AG08395 (cell line): Measurements from ENCODE around the gene RASEF.
"Not testable (repeated sequence)": the region's sequence is repeated elsewhere in the genome, so short reads cannot be mapped to it uniquely, and the experiment has no call there.

Experiments
- DNase-seq: peaks from one replicate; pipeline ENCODE4 v3.0.0; 2012; ENCODE audit warnings: mixed read lengths, low spot score

RASEF gene

DNA sequence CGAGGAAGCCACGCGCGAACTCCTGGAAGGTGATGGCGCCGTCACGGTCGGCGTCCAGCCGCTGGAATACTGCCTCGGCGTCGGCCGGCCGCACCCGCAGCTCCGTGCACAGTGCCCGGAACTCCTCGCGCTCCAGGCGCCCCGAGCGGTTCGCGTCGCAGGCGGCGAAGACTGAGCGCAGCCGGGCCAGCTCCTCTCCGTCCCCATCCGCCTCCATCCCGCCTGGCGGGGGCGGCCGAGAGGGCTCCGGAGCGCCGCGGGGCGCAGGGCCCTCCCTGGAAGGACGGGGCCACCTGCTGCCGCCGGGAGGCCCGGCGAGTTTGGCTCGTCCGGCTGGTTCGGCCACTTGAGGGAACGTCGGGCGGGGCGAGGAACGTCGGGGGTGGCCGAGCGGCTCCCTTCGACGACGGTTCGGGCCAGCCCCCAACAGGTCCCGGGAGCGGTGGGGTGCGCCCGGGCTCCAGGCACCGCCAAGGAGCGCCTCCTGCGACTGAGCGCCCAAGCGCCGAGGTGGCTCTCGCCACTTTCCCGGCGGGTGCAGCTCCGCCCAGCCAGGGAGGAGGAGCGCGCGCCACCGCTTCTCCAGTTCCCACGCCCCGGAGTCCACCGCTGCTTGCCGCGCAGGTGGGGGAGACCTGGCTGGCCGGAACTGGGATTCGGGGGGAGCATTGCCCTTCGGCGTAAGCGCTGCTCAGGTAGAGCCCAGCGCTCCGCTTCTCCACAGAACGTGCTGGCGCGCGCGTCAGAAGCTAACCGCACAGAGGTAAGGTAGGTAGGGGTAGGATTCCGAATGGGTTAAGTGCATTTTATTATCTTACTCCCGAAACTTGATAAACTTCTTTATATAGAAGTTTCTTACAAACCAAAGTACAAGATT, at the start of gene RASEF:
TSS of gene RASEF (minus strand) at position 492 of the 877 bp plus-strand sequence. CDS start at position 217, 275 bp downstream.
- DNase-seq: peak; percentile 27

DNA sequence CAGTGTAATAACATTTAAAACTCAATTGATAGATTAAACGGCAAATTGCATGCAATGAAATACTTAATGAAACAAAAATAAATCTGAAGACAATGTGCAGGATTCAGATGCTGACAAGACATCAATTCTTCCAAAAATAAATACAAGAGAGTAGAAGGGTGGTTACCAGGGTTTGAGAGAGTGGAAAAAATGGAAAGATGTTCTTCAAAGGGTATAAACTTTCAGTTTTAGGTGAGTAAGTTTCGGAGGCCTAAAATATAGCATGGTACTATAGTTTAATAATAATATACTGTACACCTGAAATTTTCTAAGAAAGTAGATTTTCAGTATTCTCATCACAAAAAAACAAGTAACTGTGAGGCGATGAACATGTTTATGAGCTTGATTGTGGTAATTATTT, 48.2 kb upstream of the RASEF start:
- no peak for DNase-seq

DNA sequence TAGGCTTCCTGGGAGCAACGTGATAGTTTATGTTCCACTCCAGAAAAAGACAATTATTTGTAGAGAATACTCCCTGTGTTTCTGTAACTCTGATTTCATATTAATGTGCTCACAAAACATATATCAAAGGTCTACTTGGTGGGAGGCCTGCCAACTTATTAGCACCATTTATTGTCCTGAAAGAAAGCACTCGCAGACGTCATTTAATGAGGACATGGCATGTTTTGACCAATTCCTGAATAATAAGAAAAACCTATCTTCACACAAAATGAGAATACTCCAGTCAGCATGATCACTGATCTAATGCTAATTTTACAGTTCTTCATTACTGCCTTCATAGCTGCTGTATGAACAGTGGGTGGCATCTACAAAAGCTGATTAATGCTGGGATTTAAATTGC, 46.4 kb upstream of the RASEF start:
- DNase-seq: no peak

DNA sequence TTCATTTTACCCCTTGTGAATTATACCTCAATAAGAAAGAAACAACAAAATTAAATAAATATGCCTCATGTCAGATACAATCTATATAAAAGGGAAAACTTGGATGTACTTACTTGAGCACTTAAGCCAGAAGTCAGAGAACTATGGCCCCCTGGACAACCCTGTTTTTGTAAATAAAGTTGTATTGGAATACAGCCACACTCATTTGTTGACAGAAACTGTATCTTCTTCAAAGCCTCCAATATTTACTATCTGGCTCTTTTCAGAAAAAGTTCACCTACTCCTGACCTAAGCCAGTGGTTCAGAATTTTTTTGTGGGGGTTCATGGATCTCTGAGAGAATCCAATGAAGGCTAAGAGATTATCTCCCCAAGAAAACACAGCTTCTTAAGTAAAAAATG, 45.3 kb upstream of the RASEF start:
- no peak for DNase-seq

DNA sequence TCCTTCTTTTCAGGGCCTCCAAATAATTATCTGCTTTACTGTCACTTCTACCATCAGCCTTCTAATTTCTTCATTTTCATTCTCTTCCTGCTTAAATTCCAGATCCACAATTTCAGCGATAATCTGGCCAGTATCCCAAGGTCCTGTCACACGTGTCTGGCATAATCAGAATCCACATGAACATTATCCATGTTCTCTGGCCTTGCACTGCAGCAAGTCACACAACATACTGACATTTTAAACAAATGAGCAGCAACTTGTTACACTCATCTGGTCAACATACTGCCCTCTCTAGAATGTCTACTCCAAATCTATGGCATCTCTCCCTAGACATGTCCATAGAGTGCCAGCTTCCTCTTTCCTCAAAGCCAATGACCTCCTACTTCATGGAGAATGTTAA, 43.8 kb upstream of the RASEF start:
- DNase-seq: no peak

DNA sequence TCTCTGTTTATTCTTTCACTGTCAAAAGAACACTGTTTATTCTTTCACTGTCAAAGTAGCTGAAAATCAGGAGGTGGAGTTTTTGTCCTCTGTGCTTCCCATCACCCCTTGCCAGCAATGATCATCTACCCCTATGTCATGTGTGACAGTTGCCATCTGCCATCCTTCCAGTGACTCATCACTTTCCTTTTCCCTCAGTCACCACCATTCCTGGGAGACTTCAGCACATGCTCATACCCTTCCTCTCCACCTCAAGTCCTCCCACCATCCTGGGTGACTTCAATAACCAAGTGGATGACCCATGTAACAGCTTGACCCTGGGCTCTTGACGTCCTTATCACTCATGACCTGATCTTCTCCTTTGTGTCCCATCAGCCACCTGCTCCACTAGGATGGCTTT, 43.3 kb upstream of the RASEF start:
- no peak for DNase-seq

DNA sequence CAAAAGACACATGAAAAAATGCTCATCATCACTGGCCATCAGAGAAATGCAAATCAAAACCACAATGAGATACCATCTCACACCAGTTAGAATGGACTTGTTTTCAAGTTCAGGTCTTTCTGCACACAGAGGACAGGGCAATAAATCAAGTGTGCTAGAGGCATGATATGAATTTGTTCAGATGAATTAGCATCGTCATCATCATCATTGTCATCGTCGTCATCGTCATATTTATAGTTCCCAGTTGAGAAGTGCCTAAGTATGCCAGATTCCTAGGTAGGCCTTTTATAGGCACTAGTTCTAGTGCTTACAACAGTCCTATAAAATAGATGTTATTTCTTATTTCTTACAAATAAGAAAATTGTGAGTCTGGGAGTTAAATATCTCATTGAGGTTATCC, 34.7 kb upstream of the RASEF start:
- no peak for DNase-seq

DNA sequence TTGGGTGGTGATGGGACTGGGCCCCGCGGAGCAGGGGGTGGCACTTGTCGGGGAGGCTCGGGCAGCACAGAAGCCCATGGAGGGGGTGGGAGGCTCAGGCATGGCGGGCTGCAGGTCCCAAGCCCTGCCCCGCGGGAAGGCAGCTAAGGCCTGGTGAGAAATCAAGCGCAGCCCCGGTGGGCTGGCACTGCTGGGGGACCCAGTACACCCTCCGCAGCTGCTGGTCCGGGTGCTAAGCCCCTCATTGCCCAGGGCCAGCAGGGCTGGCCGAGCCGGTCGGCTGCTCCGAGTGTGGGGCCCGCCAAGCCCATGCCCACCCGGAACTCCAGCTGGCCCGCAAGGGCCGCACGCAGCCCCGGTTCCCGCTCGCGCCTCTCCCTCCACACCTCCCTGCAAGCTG, 30.4 kb upstream of the RASEF start:
- not testable (repeated sequence) for DNase-seq

DNA sequence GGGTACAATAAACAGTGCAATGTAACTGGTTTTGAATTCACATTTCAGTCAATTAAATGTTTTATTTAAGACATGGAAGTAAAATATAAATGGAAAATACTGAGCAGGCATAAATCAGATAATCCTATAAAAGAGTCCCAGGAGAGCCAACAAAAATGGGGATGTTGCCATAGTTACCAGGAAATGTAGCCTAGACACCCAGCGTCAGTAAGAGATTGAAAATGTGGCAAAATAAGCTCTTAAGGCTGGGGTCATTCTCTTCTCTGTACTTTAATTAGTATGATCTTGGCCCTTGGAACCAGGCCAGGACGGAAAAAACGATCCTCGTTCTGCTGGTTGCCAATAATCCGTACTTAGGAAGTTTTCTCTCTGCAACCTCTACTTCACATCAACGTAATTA, 18.9 kb upstream of the RASEF start:
- no peak for DNase-seq

DNA sequence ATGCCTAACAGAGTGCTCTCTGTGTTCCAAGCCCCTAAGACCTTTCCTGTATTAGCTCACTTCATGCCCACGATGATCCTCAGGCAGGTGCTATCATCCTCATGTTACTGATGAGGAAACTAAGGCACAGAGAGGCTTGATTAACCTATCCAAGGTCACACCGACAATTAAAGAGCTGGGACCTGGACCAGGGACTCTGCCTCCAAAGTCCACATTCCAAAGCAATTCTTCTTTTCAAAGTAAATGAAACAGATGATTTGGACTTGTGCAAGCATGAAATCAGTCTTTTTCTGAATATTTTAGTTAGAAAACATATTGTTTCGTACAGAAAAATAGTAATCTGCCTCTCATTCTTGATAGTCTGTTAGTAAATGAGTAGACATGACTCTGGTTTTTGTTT, 18.1 kb upstream of the RASEF start:
- DNase-seq: no peak

DNA sequence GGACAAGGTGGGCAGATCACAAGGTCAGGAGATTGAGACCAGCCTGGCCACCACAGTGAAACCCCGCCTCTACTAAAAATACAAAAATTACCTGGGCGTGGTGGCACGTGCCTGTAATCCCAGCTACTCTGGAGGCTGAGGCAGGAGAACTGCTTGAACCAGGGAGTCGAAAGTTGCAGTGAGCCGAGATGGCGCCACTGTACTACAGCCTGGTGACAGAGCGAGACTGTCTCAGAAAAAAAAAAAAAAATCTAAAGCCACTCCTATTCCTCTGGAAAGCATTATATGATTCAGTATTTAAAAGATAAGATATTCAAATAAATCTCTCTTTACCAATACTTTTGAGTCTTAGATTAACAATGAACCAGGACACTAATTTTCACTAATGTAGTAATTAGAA, 13.0 kb upstream of the RASEF start:
- DNase-seq: not testable (repeated sequence)

DNA sequence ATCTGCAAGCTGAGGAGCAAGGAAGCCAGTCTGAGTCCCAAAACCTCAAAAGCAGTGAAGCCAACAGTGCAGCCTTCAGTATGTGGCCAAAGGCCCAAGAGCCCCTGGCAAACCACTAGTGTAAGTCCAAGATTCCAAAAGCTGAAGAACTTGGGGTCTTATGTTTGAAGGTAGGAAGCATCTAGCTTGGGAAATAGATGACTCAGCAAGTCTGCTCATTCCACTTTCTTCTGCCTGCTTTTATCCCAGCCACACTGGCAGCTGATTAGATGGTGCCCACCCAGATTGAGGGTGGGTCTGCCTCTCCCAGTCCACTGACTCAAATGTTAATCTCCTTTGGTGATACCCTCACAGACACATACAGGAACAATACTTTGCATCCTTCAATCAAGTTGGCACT, 9.6 kb upstream of the RASEF start:
- DNase-seq: not testable (repeated sequence)

DNA sequence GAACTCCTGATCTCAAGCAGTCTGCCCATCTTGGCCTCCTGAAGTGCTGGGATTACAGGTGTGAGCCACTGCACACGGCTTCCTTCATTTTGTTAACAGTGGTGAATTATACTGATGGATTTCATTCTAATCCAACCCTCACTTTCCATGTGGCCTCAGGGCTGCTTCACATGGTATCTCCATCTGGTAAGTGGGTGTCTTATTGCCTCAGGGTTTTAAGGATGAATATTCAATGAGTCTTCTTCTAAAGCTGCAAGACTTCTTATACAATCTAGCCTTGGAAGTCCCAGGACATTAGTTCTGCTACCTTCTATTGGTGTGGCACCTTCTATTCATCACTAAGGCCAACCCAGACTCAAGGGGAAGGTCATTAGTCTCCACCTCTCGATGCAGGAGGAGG, 8.7 kb upstream of the RASEF start:
- no peak for DNase-seq

DNA sequence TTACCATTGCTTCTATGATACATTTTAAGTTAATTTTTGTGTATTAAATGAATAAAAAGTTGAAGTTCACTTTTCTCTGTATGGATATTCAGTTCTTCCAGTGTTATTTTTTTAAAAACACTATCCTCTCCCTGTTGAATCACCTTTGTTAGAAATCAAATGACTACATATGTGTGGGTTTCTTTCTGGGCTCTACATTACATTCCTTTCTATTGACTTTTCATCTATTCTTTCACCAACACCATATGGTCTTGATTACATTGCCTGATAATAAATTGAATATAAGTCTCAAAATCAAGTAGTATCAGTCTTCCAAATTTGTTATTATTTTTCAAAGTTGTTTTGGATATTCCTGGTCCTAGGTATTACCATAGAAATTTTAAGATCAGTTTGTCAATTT, 7.3 kb upstream of the RASEF start:
- DNase-seq: peak; percentile 65

DNA sequence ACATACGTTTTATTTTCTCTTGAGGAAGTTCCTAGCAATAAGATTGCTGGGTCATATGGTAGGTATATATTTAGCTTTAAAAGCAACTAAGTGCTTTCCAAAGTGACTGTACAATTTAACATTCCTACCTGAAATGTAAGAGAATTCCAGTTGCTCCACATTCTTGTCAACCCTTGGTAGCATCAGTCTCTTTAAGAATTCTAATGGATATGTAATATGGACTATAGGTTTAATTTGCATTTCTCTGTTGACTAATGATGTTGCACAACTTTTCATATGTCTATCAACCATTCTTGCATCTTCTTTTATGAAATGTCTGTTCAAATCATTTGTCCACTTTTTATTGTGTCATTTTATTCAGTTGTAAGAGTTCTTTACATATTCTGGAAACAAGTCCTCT, 6.7 kb upstream of the RASEF start:
- DNase-seq: no peak

DNA sequence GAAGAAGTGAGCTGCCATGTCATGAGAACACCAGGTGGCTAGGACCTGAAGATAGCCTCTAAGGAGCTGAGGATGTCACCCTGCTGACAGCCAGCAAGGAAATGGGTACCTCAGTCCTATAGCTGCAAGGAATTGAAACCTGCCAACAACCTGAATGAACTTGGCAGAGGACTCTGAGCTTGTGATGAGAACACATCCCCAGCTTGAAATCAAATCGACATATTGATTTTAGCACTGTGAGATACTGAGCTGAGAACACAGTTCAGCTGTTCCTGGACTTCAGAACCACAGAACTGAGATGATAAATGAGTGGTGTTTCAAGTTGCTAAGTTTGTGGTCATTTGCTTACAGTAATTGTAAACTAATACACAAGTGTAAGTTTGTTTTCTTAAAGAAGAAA, 5.5 kb upstream of the RASEF start:
- DNase-seq: no peak

DNA sequence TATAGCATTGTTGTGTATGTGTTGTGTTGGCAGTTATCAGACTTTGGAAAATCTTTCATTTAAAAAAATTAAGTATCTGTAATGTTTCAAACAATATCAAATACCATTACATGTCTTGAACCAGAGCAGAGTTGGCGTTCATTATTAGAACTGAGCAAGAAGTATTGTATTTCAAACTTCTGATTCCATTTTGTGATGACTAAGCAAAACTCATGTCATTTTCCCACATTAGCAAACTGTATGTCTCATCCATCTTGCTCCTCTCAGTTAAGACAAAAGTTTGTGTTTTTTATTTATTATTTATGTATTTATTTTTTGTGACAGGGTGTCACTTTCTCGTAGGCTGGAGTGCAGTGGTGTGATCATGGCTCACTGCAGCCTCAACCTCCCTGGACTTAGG, 4.6 kb upstream of the RASEF start:
- DNase-seq: no peak

DNA sequence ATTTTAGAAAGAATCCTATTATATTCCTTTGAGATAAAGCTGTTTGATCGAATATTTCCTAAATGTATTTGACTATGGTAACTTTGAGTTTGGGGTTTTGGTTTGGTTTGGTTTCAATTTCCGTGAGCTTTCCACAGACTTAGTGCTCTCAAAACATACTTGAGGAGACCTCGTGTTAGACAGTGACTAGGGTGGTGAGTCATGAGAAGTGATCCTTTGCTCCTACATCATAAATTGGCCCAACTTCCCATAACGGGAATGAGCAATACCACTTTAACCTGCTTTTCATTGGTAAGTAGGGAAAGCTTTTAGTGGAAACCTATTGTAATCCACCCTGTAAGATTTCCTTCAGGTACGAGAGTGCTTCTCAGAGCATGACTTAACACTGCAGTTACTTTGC, 3.8 kb upstream of the RASEF start:
- peak; percentile 90 for DNase-seq

DNA sequence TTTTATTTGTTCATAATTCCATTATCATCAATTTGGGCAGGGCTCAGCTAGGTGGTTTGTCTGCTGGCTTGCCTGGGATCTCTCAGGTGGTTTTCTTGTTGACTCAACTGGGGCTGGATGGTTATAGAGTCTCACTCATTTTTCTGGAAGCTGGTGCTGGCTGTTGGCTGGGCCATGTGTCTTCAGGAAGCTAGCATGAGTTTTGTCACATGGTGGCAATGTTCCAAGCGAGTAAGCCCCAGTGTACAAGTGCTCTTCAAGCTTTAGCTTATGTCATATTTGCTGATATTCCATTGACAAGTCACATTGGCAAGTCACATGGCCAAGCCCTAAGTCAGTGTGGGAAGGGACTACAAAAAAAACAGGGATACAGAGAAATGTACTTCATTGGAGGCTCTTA, 2.3 kb upstream of the RASEF start:
- no peak for DNase-seq

DNA sequence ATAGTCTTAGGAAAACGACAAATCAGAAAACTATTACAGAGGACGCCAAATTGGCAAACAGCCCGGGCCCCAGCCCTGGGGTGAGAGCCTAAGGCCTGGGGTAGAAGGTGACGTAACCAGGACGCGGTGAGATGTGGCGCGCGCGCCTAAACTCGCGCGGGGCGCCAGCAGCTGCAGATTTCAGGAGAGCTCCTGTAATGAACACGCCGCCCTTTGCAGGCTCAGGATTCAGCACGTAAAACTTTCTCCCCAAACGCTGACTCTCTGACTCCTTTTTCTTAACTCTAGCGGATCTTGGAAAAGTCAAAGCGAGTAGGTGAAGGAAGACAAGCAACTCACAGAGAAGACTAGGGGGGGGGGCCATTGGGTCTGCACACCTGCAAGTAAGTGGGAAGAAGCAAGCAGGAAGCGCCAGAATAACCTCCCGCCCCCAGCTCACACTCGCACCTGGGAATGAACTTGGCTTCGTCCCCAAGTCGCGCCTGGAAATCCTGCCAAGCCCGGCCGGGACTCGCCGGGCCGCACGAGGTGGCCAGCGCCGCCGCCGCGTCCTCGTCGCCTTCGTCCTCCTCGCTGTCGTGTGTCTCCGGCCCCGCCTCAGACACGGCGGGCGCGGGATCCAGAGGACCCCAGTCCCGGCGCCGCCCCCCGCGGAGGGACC, 822 bp downstream of the RASEF start:
- DNase-seq: no peak

DNA sequence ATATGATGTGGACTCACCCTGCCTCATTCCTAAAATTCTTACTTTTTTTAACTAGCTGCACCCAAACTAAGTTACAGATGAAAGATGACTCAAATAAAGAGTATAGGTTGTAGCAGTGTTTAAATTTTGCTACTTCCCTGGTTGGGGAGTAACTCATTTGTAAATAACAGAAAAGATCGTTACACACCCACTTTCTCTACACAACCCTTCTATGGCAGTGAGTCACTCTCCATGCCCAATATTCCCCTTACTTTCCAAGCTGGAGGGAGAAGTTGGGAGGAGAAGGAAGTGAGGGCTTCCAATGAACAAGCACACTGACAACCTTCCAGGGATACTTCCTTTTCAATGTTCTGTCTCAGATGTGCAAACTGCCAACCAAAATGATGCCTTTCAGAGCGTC, 1.9 kb downstream of the RASEF start:
- no peak for DNase-seq

DNA sequence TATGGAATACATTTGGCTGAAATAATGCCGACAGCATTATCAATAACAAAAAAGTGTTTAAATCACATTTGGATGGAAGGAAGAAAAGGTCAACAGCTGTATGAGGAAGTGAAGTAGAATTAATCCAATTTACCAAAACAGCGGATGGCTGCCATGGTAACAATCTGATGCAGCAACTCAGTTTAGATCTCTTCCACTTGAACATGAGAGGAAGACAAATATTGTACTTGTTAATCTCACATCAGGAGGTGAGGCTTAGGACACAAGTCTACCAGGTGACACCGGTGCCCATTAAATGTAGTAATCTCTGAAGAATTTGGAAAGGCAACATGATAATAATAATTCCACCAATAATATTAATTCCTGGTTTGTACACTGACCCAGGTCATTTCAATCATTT, 2.4 kb downstream of the RASEF start:
- DNase-seq: no peak

DNA sequence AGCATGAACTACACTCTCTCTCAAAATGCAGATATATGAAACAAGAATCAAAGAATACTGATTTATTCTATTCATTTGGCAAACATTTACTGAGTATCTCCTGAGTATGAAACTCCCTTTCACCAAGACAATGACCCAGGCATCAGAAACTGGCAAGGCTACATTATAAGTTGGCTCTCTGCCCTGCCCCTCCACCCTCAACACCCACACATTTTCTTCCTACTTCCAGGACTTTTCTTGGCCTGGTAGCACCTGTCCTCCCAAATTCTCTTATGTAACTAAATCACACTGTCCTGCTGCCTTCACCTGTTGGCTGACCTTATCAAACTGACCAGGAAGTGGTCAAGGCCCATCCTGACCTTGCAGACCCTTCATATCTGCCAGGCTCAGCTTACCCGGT, 3.5 kb downstream of the RASEF start:
- DNase-seq: no peak

DNA sequence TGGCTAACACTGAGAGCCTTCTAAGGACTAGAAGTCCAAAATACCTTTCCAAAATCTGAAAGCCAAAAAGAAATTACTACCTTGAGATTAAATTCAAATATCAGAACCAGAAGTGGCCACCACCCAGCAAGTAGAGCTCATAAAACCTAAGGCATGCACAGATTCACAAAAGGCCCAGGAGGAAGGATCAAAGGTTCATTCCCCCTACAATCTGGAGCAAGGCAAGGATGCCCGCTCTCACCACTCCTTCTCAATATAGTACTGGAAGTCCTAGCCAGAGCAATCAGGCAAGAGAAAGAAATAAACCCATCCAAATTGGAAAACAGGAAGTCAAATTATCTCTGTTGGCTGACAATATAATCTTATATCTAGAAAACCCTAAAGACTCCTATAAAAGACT, 6.0 kb downstream of the RASEF start:
- no peak for DNase-seq
